OCI-LY7 (cell line): ENCODE measurements around the gene PIGZ.

ENCODE experiments used
- EZH2phosphoT487 ChIP-seq: fragments of 200-600 bp; sonication (generic); IDR thresholded peaks from 2 replicates; pipeline ENCODE4 v1.6.1; 2018; ENCODE audit warnings: low read depth, borderline replicate concordance, mild to moderate bottlenecking, mixed run types, antibody characterized with exemption, low read length, moderate library complexity, mixed read lengths
- TF ChIP-seq, protein P1 (sequence below): fragments of 200-600 bp; sonication (generic); conservative IDR thresholded peaks from 2 replicates; pipeline ENCODE4 v1.5.1; 2014; ENCODE audit warnings: mild to moderate bottlenecking, antibody characterized with exemption, low read length, moderate library complexity, mixed read lengths

DNA sequence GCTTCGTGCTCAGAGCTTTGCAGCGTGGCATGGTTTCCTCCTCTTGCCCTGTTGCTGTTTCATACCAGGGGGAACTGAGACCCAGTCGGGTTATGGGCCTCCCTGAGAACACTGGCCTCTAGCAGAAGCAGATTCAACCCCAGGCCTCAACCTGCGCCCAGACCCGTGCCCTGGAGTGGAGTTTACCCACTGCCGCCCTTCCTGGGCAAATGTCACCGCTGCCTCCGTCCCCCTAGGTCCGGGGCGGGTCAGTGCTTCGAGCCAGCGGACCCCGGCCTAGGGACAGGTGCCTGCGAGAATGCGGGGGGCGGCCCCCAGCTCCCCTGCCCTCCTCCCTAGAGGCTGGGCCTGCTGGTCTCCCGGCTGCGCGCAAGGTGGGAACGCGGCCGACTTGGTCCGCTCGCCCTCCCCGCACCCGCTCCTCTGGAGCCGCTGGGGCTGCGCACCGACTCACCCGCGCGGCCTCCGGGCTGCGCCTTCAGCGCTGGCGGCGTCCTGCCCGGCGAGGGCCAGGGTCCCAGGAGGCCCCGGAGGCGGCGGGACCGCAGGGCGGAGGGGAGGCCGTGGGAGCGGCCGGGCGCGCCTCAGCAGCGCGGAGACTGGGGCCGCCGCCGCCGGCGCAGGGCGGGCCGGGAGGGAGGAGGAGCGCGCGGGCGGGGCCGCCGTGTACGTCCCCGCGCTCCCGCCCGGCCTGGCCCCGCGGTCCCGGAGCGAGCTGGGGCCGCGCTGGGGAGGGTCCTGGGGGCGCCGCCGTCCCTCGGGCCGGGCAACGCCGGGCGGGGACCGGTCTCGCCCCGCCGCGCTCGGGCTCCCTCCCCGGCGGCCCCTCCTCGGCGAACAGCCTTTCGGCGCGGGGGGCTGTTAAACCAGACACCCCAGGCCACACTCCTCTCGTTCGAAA lies at the start of gene PIGZ:
- TF ChIP-seq, protein P1, sequence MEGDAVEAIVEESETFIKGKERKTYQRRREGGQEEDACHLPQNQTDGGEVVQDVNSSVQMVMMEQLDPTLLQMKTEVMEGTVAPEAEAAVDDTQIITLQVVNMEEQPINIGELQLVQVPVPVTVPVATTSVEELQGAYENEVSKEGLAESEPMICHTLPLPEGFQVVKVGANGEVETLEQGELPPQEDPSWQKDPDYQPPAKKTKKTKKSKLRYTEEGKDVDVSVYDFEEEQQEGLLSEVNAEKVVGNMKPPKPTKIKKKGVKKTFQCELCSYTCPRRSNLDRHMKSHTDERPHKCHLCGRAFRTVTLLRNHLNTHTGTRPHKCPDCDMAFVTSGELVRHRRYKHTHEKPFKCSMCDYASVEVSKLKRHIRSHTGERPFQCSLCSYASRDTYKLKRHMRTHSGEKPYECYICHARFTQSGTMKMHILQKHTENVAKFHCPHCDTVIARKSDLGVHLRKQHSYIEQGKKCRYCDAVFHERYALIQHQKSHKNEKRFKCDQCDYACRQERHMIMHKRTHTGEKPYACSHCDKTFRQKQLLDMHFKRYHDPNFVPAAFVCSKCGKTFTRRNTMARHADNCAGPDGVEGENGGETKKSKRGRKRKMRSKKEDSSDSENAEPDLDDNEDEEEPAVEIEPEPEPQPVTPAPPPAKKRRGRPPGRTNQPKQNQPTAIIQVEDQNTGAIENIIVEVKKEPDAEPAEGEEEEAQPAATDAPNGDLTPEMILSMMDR = no peak
- no peak for TF ChIP-seq EZH2phosphoT487
